ENCODE results near the gene ALDH1A2.

The ALDH1A2 gene

DNA sequence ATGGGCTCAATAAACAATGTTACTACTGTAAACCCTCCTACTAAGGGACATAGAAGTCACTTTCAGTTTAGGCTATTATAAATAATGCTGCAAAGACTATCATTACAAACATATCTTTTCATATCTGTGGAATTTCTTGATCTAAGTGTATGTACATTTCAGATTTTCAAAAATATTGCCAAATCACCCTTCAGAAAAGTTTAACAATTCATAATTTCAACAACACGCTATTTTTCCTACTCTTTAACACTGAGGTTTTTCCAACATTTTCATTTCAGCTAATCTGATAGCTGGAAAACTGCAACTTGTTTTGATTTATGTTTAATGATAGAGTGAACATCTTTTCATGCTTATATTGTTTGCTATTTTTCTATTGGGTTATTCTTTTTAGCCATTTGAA, 69.0 kb downstream of the ALDH1A2 start:
- no peak for DNase-seq (ENCODE audit: low read depth in 2 of 2)

DNA sequence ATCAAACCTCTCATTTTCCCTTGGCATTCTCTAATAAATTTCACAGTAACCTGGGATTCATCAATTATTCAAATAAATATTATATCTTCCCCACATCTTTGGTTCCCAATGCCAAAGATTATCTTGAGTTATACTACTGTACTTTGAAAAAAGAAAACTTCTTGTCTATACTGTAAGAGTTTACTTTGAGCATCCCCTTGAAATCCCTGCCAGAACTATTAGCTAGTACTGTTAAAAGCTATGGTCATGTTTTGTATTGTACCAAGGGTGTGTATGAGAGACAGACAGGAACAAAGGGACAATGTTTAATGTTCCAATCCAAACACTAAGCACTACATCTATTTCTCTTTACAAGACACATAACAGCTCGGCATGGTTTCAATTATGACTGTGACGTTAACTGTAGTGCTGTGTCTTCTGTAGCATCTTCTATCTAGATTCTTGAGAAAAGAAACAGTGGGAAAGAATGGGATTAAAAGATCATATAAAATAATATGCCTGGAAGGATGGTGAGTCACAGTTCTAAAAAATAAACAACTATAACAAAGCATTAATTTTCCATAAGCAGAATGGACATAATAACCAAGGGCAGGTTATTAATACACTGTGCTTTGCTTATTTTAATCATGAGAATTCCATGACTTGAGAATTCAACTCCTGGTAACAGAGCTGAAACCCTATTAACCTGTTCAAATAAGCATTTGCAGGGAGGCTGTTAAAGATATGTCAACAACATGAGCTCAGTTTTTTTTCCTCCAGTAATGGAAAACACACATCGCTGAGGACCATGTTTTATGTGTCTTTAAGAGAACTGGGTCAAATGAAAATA, 71.1 kb downstream of the ALDH1A2 start:
- no peak for DNase-seq (ENCODE audit: low read depth in 2 of 2)

DNA sequence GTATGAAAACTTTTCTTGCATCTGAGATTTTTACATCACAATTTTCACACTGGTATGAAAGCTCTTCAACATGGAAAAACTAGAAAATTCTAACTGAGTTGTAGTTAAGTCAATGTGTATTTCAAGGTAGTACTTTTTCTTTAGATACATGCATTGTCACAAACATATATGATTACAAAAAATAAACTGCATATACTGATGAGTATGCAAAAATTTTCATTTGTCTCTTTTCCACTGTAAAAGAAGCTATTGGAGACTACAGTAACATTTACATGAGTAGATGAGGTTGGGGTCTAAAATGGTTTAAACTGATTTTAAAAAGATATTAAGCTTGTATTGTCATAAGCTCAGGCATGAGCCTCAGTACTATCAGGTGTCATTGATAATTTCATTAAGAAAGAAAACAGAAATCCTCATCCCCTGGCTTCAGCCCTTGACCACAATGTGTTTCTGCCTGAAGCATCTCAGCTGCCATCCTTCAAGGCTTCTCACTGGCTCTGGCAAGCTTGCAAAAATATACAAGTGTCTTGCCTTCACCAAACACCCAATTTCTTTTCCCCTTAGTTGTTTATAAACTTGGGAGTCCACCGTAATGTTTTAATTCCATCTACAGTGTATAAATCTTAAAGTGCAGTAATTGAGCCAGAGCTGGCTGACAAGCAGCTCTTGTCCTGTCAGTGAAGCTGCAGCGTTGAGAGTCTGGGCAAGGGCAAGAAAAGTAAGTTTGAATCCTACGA, 71.9 kb downstream of the ALDH1A2 start:
- DNase-seq (ENCODE audit: low read depth in 2 of 2) = no peak

DNA sequence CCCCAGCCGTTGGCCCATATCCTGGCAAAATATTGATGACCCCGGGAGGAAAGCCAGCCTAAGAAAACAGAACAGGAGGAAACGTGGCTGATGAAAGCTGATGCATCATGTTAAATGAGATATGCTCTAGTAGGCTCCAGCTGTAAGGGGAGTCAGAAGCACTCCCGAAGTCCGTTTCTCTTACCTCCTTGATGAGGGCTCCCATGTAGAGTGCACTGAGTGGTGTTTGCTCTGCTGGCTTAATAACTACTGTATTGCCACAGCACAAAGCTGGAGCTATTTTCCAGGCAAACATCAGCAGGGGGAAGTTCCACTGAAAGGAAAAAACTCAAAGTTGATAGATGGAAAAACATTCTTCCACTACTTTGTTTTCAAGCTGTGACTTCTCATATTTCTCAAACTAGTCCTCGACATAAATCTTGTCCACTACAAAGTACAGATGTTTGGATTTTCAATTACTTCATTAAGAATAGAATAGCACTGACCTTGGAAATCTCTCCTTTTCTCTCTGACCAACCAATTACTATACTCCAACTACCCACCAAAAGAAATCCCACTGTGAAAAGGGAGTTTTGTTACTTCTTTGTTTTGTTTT, 72.7 kb downstream of the ALDH1A2 start:
- no peak for DNase-seq (ENCODE audit: low read depth in 2 of 2)

DNA sequence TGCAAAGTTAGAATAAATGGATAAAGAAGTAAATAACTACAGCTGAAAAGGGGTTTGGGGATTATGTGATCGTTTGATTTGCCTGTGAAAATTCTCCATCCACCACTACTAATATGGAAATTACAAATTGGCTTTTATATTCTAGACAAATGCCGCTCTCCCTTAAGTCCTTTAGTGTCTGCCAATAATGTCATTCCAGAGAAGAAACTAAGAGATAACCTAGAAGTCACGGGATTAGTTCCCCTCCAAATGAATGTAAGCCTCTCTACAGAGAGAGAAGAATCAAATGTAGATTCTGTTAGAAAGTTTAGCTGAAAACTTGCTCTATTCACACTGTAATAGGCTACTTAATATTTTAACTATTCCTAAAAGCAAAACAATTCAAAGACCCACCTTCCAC, 92.0 kb downstream of the ALDH1A2 start:
- no peak for DNase-seq (ENCODE audit: low read depth in 2 of 2)

DNA sequence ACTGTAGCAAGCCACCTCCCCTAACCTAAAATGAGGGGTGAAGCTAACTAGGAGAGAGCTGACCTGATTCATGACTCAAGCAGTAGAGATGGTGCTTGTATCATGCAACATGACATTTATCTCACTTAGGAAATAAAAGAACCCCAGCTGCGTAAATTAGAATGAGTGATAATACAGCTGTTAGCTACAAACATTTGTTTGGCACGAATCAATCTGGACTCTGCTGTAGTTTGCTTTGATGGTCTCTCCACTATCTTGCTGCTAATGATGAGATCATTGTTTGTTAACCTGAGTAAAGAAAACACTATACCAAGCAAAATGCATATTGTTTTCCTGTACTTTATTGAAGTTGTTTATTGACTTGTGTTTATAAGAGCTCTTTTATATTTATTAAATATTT, 92.6 kb downstream of the ALDH1A2 start:
- no peak for DNase-seq (ENCODE audit: low read depth in 2 of 2)

DNA sequence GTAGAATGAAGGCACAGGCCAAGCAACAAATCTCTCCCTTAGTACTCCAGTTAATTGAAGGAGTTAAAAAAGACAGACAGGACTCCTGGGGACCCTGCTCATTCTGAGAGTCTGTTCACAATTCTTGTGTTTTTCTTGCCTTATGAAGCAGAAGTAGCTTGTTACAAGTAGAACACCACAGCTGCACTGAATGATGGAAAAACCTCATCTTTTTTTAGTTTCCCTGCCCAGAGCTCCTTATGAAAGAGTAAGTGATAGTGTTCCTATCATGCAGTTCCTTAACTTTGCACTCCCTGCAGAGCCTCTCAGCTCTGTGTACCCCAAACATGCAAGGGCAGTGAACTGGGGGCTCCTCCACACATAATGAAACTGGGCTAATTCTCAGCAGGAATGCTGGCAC, 95.5 kb downstream of the ALDH1A2 start:
- no peak for DNase-seq (ENCODE audit: low read depth in 2 of 2)

DNA sequence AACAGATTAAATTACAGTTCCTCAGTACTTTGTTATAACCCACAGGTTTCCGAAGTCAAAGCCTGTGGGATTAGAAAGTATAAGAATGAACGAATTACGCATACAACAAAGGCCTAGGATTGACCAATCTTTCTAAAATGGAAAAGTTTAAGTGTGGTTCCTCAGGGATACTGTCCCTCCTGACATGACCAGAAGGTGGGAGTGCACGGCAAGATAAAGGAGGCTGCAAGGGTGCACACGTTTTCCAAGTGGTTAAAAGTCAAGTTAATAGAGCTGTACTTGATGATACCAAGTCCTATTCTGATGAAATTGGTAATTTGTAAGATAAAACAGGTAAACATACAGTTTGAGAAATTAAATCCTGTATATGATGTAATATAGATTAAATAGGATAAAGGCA, 96.2 kb downstream of the ALDH1A2 start:
- no peak for DNase-seq (ENCODE audit: low read depth in 2 of 2)

DNA sequence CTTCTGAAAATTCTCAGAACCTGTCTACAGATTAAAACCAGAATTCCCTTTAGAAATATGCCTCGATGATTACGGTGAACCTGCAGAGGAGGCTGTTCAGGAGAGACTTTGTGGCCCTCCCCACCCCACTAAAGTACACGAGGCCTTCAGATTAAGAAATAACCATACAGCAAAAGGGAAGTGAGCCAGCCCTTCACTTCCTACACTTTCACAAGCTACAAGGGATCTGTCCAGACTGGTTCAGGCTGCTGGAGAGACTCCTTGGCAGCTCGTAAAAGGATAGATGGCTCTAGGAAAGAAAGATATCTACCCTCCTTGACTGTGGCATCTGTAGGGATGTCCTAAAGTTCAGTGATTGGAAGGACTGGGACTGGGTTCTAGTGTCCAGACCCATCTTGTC, 102.6 kb downstream of the ALDH1A2 start:
- DNase-seq (ENCODE audit: low read depth in 2 of 2) = no peak

DNA sequence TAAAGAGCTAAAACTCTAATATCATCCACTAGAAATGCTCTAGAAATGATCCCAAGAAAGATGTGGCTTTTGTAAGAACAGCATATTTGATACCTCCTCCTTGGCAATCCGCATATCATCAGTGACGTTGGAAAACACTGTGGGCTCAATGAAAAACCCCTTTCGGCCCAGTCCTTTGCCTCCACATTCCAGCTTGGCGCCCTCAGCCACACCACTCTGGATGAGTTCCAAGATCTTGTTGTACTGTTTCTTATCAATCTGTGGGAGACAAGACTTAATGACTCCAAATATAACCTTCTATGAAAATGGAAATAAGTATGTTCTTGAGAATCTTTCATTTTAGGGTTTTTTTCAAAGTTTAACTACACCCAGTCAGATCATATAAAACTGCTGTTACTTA, 103.6 kb downstream of the ALDH1A2 start:
- DNase-seq (ENCODE audit: low read depth in 2 of 2) = no peak

DNA sequence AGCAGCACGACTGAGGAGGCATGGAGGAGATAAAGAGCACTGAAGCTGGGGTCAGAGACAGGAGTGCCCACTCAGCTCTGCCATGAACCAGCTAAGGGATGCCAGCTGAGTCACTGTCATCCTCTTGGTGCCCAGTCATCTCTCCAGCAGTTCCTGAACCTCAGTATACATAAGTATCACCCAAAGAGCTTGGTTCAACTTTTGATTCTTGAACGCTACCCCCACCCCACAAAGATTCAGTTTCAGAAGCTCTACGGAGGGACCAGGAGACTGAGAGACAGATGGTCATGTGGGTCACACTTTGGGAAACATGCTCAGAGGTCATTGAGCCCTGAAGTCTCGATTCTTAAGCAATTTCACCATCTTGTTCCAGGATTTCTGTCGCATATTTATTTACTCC, 108.4 kb downstream of the ALDH1A2 start:
- DNase-seq (ENCODE audit: low read depth in 2 of 2) = no peak

DNA sequence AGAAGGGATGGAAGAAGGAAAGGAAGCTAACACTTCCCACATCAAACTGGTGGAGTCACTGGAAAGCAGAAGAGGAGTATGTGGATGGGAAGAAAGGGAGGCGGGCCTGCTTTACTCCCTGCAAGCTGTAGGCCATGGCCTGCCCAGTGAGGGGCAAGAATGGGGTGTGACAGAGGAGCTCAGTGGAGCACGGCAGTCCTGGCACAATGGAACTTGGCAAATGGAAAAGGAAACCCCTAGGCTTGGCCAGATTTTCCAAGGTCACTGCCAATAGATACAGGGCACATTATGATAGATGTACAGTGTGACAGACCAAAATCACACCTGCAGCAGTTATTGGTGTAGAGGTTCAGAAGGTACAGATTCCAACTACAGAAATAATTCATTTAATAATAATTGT, 111.6 kb downstream of the ALDH1A2 start:
- no peak for DNase-seq (ENCODE audit: low read depth in 2 of 2)

DNA sequence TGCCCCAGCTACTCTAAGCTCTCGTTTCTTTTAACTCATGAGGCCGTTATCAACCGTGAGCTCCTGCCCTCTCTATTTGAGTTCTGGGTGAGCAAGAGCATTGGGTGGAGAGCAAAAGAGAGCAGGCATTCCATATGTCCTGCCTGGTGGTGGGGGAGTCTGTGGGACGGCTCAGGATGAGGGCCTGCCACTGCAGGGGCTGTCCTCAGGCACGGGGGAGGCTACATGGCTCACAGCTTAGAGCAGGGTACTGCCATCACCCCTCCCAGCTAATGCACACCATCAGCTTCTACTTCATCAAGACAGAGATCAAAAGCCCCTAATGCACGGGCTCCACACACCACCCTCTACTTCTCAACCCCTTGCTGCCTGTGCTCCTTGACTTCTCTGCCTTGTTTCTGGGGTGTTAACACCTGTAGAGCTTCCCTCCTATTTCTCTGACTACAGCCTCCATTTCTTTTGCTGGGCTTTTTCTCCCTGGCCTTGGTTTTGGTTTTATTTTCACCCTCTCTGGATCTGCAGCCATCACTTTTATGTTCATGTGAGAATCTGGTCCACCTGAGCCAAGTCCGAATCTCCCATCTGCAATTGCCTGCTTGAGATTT, 114.1 kb downstream of the ALDH1A2 start:
- no peak for DNase-seq (ENCODE audit: low read depth in 2 of 2)

DNA sequence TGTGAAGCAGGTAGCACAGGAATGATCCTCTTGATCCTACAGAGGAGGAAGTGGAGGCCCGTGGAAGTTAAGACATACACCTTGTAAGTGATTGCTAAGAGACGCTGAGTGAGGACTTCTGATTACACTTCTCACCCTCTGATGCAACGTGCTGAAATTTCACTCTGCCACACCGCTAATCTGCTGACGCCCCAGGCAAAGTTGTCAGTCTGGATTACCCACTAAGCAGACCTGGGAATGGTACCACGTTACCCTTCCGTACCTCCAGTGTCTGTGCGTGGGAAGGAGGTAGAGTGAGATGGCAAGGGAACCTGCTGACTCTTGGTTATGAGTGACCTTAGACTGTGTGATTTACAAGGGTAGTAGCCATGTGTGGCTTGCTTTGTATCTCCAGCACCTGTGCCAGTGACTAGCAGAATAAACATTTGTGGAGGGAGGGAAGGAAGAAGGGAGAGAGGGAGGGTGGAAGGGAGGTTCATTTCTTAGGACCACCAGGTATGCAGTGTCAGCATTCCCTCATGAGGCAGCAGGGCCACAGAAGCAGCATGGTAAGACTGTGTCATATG, 115.0 kb downstream of the ALDH1A2 start:
- DNase-seq (ENCODE audit: low read depth in 2 of 2) = no peak

DNA sequence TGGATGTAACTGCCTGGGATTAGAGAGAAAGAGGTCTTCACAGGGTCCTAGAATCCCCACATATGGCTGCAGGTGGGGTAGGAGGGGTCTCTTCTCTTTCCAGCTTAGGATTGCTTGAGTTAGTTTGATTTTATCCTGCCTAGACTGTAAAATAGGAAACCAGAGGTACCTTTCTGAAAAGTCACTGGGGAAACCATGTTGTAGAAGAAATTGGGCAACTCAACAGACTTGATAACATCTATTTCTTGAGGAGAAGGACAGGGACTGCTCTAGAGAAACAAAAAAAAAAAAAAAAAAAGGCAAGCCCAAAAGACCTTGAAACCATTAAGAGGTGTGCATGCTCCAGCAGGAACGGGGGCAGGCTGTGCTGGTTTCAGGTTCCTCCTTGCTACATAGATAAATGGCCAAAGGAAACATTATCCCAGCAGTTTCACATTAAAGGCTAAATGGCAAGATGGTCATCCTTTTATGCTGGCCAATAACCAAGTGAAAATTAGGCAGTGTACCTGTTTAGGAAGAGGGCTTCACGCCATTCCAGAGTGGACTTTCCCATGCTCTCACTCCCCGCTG, 116.1 kb downstream of the ALDH1A2 start:
- no peak for DNase-seq (ENCODE audit: low read depth in 2 of 2)

DNA sequence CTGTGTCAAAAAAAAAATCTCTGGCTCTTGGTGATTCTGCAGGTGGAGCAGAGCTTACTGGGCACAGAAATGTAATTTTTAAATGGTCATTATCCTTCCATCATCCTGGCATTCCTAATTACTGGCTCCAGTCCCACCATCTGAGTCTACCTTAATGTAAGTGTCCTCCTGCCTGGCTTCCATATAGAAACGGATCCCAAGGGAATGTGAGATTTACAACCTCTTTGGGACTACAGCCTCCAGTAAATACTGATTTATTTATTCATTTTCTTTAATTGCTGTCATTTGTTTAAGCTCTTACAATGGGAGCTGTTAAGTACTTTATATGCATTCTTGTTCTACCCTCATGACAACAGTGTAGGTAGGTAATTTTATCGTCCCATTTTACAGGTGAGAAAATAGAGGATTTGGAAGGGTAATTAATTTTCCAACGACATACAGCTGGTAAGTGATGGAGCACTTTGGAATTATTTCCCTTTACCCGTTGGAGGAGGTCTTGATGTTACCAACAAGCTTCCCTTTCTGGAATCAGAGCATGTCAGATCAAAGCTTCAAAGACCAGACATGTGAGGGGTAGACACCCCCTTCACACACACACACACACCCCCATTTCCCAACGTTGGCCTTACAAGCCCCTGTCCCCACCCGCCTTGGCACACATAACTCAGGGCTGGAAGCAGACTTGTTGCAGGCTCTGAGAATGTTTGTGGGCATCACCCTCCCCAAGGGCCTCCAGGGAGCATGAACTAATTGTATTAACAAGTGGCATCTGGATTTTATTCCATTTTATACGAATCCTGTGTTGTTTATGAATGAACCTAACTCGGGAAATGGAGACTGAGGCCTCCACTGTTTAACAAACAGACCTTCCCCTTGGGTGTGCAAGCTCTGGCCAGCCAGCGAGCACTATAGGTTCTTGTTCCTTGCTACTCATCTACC, 116.9 kb downstream of the ALDH1A2 start:
- no peak for DNase-seq (ENCODE audit: low read depth in 2 of 2)

DNA sequence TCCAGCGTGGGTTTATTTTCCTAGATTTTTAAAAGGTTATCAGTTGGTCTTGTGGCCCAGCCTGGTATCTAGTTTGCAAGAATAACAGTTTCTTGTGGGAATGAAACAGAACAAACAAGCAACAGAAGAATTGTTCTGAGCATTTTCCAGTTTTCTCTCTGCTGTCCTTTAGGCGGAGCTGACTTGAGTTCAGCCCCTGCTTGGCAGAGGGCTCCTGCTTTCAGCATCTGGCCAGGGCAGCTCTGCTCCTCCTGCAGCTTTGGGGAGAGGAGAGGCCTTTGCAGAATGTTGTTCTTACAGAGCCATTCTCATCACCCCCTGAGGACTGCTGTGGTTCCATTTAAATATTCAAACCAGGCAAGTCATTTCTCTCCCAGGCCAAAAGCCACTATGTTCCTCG, 117.7 kb downstream of the ALDH1A2 start:
- DNase-seq (ENCODE audit: low read depth in 2 of 2) = no peak

DNA sequence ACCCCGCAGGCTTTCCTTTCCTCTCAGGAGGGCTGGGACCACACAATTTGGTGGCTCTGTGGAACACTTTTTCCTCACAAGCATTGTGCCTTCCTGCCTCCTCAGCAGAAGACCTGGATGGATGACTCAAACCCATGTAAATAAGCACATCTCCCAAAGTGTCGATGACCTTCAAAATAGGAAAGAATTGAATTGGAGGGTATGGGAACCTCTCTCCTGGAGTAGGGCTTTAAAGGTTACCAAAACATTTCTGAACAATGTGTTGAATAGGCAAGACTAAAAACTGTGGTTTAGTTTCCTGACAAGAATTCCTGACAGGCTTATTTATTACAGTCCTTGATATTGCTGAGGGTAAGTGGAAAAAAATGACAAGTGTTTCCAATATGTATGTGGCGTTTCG, 118.2 kb downstream of the ALDH1A2 start:
- no peak for DNase-seq (ENCODE audit: low read depth in 2 of 2)

DNA sequence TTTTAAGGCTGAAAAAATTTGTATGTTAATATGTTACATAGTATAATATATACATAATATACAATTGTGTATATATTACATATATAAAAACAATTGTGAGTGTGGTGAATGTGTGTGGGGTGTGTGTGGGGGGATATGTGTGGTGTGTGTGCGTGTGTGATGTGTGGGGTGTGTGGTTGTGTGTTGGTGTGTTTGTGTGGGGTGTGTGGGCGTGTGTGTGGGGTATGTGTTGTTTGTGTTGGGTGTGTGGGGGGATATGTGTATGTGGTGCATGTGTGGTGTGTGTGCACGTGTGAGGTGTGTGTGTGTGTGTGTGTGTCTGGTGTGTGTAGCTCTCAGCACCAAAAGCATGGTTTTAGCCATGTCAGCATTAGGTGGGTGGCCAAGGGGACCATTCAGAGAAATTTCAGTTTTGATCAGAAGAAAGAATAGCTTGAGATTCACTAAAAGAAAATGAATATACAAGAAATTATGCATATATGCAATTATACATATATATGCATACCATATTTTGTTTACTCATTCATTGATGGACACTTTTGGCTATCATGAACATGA, 118.9 kb downstream of the ALDH1A2 start:
- no peak for DNase-seq (ENCODE audit: low read depth in 2 of 2)

DNA sequence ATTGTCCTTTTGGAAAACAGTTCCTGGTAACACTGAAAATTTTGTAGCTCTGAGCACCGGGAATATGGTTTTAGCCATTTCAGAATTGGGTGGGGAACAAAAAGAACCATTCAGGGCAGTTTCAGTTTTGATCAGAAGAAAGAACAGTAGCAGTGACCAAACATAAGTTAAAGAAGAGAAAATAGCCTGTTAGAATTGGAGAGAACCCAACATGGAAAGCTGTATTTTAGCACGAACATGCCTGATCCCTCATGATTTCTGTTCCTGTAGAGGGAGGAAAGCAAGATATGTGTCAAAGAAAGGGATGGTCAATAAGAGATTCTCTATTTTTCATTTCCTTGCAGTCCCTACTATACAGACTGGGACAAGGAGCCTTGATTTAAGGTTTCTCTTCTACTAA, 119.9 kb downstream of the ALDH1A2 start:
- no peak for DNase-seq (ENCODE audit: low read depth in 2 of 2)

All from stimulated activated CD8-positive, alpha-beta memory T cell treated with anti-CD3 and anti-CD28 coated beads, Interleukin-2, amount 100 ng/mL, for 48 hours (primary cell).